K562 (cell line): Measurements from ENCODE around the gene FMO5. TPM values are rescaled to one million over a fixed set of nuclear protein-coding genes. Genes with fewer than 3 reads are reported as not detected.

ENCODE experiments used
- ATAC-seq: fragments of 200-7000 bp; cut with Tn5 transposase; 3 replicates; pipeline ENCODE4 v1.9.1; 2020; ENCODE audit warnings: moderate library complexity
- BruUV-seq: library from RNA; stranded (reverse); fragments of 400-500 nt; replicated peaks from 2 replicates; lab custom pipeline; 2021; lab: Mats Ljungman, UMichigan
- CTCF ChIA-PET: fragments of 300-600 bp; formaldehyde crosslinking; extraction: SDS; loops from one replicate; lab custom pipeline; 2021; ENCODE audit warnings: low intra/inter-chr PET ratio; lab: Yijun Ruan, JAX
- POLR2A ChIA-PET: fragments of 300-600, 350-650 bp; sonication (Branson Sonifier 250); formaldehyde crosslinking; extraction: SDS; loops from one replicate; lab custom pipeline; 2021; ENCODE audit warnings: antibody characterized with exemption, inconsistent platforms; lab: Yijun Ruan, JAX
- DNase-seq, 4 experiments: peaks; one replicate each; pipeline versions ENCODE4 v3.0.0 to v3.0.0-alpha.2; 2011 to 2018; ENCODE audit warnings: low spot score in 3 of 4, mixed read lengths in 3 of 4; ENCODE audit errors: extremely low read depth in 1 of 4
- FAIRE-seq: peaks from 2 replicates; lab custom pipeline; 2011; peaks lifted over from hg19 to GRCh38; lab: Jason Lieb, UNC
- H2AFZ ChIP-seq: 2 replicates; pipeline ENCODE4 v1.6.0; 2011; ENCODE audit warnings: low read depth, low read length, control low read depth, inconsistent platforms
- H3K27ac ChIP-seq: fragments of 200-600 bp; 3 replicates; pipeline ENCODE4 v1.8.0; 2011; ENCODE audit warnings: low read depth, mild to moderate bottlenecking, control low read depth, inconsistent platforms, low read length, moderate library complexity, mixed read lengths; ENCODE audit errors: extremely low read depth
- H3K27me3 ChIP-seq, 2 experiments: fragments of 300-600 bp in 1 of 2; 2 replicates in 1 of 2; 3 replicates in 1 of 2; pipeline versions ENCODE4 v1.6.0 to v1.8.0; 2011; ENCODE audit warnings: inconsistent platforms in 2 of 2, low read length in 2 of 2, mild to moderate bottlenecking in 1 of 2, mixed read lengths in 1 of 2, moderate library complexity in 1 of 2; ENCODE audit not compliant: control insufficient read depth in 2 of 2, insufficient read depth in 2 of 2
- H3K36me3 ChIP-seq: fragments of 300-600 bp; 3 replicates; pipeline ENCODE4 v1.8.0; 2011; ENCODE audit warnings: mild to moderate bottlenecking, low read length, inconsistent platforms; ENCODE audit not compliant: control insufficient read depth, insufficient read depth
- H3K4me1 ChIP-seq, 2 experiments: fragments of 200-600 bp in 1 of 2; replicated peaks in 1 of 2; 2 replicates in 1 of 2; 3 replicates in 1 of 2; pipeline versions ENCODE4 v1.5.1 to v1.8.0; 2011; ENCODE audit warnings: inconsistent platforms in 2 of 2, low read length in 2 of 2, mild to moderate bottlenecking in 1 of 2, mixed read lengths in 1 of 2, moderate library complexity in 1 of 2; ENCODE audit not compliant: control insufficient read depth in 2 of 2, insufficient read depth in 2 of 2
- H3K4me2 ChIP-seq: 2 replicates; pipeline ENCODE4 v1.6.1; 2011; ENCODE audit warnings: low read length, control low read depth, inconsistent platforms, mixed read lengths; ENCODE audit not compliant: insufficient read depth
- H3K4me3 ChIP-seq: fragments of 200-600 bp; sonication (generic), shearing (Covaris generic); 2 replicates; pipeline ENCODE4 v1.5.1; 2016; ENCODE audit warnings: control low read depth, inconsistent platforms
- H3K79me2 ChIP-seq: fragments of 200-600 bp; 3 replicates; pipeline ENCODE4 v1.8.0; 2011; ENCODE audit warnings: low read length, inconsistent platforms; ENCODE audit not compliant: control insufficient read depth, insufficient read depth
- H3K9ac ChIP-seq, 2 experiments: 2 replicates each; pipeline versions ENCODE4 v1.6.0 to v1.6.1; 2011; ENCODE audit warnings: low read depth in 2 of 2, low read length in 2 of 2, control low read depth in 1 of 2, inconsistent platforms in 1 of 2, mild to moderate bottlenecking in 1 of 2, mixed read lengths in 1 of 2; ENCODE audit not compliant: insufficient read depth in 1 of 2
- H3K9me1 ChIP-seq: one replicate; pipeline ENCODE4 v1.6.0; 2011; ENCODE audit warnings: inconsistent platforms, mild to moderate bottlenecking, low read length, moderate library complexity; ENCODE audit not compliant: control insufficient read depth, insufficient read depth
- H3K9me3 ChIP-seq: replicated peaks from 2 replicates; pipeline ENCODE4 v1.5.1; 2011; ENCODE audit warnings: low read depth, low read length, inconsistent platforms; ENCODE audit not compliant: control insufficient read depth, insufficient read depth
- H4K20me1 ChIP-seq: replicated peaks from 2 replicates; pipeline ENCODE4 v1.6.1; 2011; ENCODE audit warnings: low read length, inconsistent platforms, mixed read lengths; ENCODE audit not compliant: control insufficient read depth, insufficient read depth
- CREM ChIP-seq: IDR thresholded peaks from 2 replicates; pipeline ENCODE4 v1.6.1; 2014; ENCODE audit warnings: antibody characterized with exemption, low read depth
- HEY1 ChIP-seq: fragments of 250-450 bp; sonication (Bioruptor Pico); IDR thresholded peaks from 2 replicates; pipeline ENCODE4 v1.5.0; 2020; ENCODE audit warnings: mild to moderate bottlenecking, moderate library complexity, borderline replicate concordance
- XRCC5 ChIP-seq: fragments of 200-400 bp; formaldehyde crosslinking; IDR thresholded peaks from 2 replicates; pipeline ENCODE4 v1.6.1; 2017; ENCODE audit warnings: low read depth, mild to moderate bottlenecking, low read length
- WGBS: fragments of 100-300 bp; shearing (Covaris generic); methylation state at CpG from one replicate; pipeline ENCODE4 v1.1.6; 2016; ENCODE audit warnings: low coverage, mixed read lengths; ENCODE audit not compliant: insufficient coverage; ENCODE audit errors: missing lambda C conversion rate; 5-methylcytosine and 5-hydroxymethylcytosine counted together
- in situ Hi-C: fragments of 300-500 bp; cut with MboI; formaldehyde crosslinking; loops from 4 replicates; pipeline ENCODE4 v1.15.0; 2018; ENCODE audit warnings: inconsistent platforms, mixed read lengths
- intact Hi-C: fragments of 100-400 bp; cut with micrococcal nuclease; formaldehyde crosslinking; loops from 2 replicates; pipeline ENCODE4 v1.14.2; 2022
- polyA plus RNA-seq, 8 experiments: library from polyadenylated mRNA; depleted of rRNA in 4 of 8; stranded (reverse) in 5 of 8; unstranded in 3 of 8; fragments of >200 nt; fragmentation: Nextera tagmentation in 2 of 8; fragmentation: Illumina TruSeq in 1 of 8; extraction: Ambion mirVana in 2 of 8; extraction: Trizol in 1 of 8; gene quantifications; 2 replicates each; pipeline versions ENCODE4 v1.2.1 to v1.2.3, GENCODE V29; 2011 to 2014; ENCODE audit warnings: inconsistent platforms in 1 of 8, missing spikeins in 1 of 8
- total RNA-seq, 7 experiments: library from RNA; depleted of rRNA in 6 of 7; stranded (reverse); fragments of >200 nt in 6 of 7; fragmentation: Illumina TruSeq in 2 of 7; extraction: Trizol in 2 of 7; gene quantifications; 2 replicates each; pipeline versions ENCODE4 v1.2.1 to v1.2.3, GENCODE V29; 2011 to 2021; ENCODE audit warnings: low replicate concordance in 1 of 7
- TF ChIP-seq, protein P1 (sequence below): fragments of 450-650 bp; IDR thresholded peaks from 2 replicates; pipeline ENCODE4 v1.6.1; 2018; ENCODE audit not compliant: partially characterized antibody
- TF ChIP-seq, protein P2 (sequence below): fragments of 450-650 bp; formaldehyde crosslinking; IDR thresholded peaks from 2 replicates; pipeline ENCODE4 v1.4.0; 2020; ENCODE audit warnings: mild to moderate bottlenecking, mixed read lengths
- TF ChIP-seq, protein P3 (sequence below): fragments of 250-450 bp; sonication (Bioruptor Pico); IDR thresholded peaks from 2 replicates; pipeline ENCODE4 v1.8.0; 2021; ENCODE audit warnings: moderate library complexity, mild to moderate bottlenecking, inconsistent platforms
- TF ChIP-seq, protein P4 (sequence below), 3 experiments: fragments of 200-800 bp in 1 of 3; fragments of 250-450 bp in 1 of 3; fragments of 450-650 bp in 1 of 3; sonication (Bioruptor Pico) in 1 of 3; sonication (Bioruptor generic) in 1 of 3; formaldehyde crosslinking in 1 of 3; IDR thresholded peaks; 2 replicates each; pipeline versions ENCODE4 v1.6.1 to v1.8.0; 2016 to 2022; ENCODE audit warnings: mild to moderate bottlenecking in 2 of 3, missing genetic modification characterization in 2 of 3, missing compliant biosample characterization in 1 of 3, moderate library complexity in 1 of 3
- TF ChIP-seq, protein P5 (sequence below), 2 experiments: fragments of 150-350 bp in 1 of 2; IDR thresholded peaks; 2 replicates each; pipeline ENCODE4 v1.6.1; 2012 to 2016; ENCODE audit warnings: low read depth in 2 of 2, low read length in 2 of 2, mild to moderate bottlenecking in 1 of 2, moderate library complexity in 1 of 2

The FMO5 gene
- total and polyA plus RNA-seq, 9 of the 15 experiments (the other 6 are each of a cell fraction or from before 2014, with no cell fraction given) = 0.11 to 0.69 (median 0.19) TPM; not detected in 1

DNA sequence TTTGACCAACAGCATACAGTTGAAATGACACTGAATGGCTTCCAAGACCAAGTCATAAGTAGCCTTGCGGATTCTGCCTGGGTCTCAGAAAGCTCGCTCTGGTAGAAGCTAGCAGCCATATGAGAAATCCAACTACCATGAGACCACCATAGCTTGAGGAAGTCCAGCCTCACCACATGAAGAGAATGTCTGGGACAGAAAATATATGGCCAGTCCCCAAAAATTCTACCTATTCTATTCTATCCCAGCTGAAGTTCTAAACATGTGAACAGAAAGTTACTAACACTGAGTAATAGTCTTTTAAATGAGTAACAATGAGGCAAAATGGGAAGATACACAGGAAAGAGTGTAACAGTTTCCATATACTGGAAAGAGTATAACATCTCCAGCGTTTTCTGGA lies 9.0 kb downstream of the FMO5 start:
- ChIA-PET POLR2A (no interaction called here), CTCF (no interaction called here)
- in situ Hi-C loops = no loop called here
- H3K4me3 ChIP-seq = no peak overlapping the region
- no peak for DNase-seq
- intact Hi-C loops = no loop called here
- H3K27me3 ChIP-seq = peaks cover 5 to 16% of the 10 kb centered on the region in 2 experiments
- no peak overlapping the region for H3K27ac ChIP-seq
- BruUV-seq = no TSS peak
- no peaks in the 10 kb centered on the region for H3K4me1 ChIP-seq
- H4K20me1 ChIP-seq = no peaks in the 10 kb centered on the region
- H3K79me2 ChIP-seq = no peaks in the 10 kb centered on the region
- no peak for FAIRE-seq
- H3K4me2 ChIP-seq = no peak overlapping the region
- no peak for ATAC-seq
- H3K9me3 ChIP-seq = no peaks in the 10 kb centered on the region
- no peak for TF ChIP-seq HEY1 (CRISPR knock-in tag)
- TF ChIP-seq, protein P1, sequence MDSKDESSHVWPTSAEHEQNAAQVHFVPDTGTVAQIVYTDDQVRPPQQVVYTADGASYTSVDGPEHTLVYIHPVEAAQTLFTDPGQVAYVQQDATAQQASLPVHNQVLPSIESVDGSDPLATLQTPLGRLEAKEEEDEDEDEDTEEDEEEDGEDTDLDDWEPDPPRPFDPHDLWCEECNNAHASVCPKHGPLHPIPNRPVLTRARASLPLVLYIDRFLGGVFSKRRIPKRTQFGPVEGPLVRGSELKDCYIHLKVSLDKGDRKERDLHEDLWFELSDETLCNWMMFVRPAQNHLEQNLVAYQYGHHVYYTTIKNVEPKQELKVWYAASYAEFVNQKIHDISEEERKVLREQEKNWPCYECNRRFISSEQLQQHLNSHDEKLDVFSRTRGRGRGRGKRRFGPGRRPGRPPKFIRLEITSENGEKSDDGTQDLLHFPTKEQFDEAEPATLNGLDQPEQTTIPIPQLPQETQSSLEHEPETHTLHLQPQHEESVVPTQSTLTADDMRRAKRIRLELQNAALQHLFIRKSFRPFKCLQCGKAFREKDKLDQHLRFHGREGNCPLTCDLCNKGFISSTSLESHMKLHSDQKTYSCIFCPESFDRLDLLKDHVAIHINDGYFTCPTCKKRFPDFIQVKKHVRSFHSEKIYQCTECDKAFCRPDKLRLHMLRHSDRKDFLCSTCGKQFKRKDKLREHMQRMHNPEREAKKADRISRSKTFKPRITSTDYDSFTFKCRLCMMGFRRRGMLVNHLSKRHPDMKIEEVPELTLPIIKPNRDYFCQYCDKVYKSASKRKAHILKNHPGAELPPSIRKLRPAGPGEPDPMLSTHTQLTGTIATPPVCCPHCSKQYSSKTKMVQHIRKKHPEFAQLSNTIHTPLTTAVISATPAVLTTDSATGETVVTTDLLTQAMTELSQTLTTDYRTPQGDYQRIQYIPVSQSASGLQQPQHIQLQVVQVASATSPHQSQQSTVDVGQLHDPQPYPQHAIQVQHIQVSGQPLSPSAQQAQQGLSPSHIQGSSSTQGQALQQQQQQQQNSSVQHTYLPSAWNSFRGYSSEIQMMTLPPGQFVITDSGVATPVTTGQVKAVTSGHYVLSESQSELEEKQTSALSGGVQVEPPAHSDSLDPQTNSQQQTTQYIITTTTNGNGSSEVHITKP = no peak
- no peak for TF ChIP-seq XRCC5
- TF ChIP-seq CREM = no peak
- TF ChIP-seq, protein P2, sequence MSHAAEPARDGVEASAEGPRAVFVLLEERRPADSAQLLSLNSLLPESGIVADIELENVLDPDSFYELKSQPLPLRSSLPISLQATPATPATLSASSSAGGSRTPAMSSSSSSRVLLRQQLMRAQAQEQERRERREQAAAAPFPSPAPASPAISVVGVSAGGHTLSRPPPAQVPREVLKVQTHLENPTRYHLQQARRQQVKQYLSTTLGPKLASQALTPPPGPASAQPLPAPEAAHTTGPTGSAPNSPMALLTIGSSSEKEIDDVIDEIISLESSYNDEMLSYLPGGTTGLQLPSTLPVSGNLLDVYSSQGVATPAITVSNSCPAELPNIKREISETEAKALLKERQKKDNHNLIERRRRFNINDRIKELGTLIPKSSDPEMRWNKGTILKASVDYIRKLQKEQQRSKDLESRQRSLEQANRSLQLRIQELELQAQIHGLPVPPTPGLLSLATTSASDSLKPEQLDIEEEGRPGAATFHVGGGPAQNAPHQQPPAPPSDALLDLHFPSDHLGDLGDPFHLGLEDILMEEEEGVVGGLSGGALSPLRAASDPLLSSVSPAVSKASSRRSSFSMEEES (CRISPR knock-in tag) = no peak
- TF ChIP-seq, protein P3, sequence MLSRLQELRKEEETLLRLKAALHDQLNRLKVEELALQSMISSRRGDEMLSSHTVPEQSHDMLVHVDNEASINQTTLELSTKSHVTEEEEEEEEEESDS (CRISPR knock-in tag) = no peak
- TF ChIP-seq, protein P4, sequence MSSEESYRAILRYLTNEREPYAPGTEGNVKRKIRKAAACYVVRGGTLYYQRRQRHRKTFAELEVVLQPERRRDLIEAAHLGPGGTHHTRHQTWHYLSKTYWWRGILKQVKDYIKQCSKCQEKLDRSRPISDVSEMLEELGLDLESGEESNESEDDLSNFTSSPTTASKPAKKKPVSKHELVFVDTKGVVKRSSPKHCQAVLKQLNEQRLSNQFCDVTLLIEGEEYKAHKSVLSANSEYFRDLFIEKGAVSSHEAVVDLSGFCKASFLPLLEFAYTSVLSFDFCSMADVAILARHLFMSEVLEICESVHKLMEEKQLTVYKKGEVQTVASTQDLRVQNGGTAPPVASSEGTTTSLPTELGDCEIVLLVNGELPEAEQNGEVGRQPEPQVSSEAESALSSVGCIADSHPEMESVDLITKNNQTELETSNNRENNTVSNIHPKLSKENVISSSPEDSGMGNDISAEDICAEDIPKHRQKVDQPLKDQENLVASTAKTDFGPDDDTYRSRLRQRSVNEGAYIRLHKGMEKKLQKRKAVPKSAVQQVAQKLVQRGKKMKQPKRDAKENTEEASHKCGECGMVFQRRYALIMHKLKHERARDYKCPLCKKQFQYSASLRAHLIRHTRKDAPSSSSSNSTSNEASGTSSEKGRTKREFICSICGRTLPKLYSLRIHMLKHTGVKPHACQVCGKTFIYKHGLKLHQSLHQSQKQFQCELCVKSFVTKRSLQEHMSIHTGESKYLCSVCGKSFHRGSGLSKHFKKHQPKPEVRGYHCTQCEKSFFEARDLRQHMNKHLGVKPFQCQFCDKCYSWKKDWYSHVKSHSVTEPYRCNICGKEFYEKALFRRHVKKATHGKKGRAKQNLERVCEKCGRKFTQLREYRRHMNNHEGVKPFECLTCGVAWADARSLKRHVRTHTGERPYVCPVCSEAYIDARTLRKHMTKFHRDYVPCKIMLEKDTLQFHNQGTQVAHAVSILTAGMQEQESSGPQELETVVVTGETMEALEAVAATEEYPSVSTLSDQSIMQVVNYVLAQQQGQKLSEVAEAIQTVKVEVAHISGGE (CRISPR knock-in tag; IDR thresholded peaks at IDR 0.05) = no peak
- TF ChIP-seq, protein P5, sequence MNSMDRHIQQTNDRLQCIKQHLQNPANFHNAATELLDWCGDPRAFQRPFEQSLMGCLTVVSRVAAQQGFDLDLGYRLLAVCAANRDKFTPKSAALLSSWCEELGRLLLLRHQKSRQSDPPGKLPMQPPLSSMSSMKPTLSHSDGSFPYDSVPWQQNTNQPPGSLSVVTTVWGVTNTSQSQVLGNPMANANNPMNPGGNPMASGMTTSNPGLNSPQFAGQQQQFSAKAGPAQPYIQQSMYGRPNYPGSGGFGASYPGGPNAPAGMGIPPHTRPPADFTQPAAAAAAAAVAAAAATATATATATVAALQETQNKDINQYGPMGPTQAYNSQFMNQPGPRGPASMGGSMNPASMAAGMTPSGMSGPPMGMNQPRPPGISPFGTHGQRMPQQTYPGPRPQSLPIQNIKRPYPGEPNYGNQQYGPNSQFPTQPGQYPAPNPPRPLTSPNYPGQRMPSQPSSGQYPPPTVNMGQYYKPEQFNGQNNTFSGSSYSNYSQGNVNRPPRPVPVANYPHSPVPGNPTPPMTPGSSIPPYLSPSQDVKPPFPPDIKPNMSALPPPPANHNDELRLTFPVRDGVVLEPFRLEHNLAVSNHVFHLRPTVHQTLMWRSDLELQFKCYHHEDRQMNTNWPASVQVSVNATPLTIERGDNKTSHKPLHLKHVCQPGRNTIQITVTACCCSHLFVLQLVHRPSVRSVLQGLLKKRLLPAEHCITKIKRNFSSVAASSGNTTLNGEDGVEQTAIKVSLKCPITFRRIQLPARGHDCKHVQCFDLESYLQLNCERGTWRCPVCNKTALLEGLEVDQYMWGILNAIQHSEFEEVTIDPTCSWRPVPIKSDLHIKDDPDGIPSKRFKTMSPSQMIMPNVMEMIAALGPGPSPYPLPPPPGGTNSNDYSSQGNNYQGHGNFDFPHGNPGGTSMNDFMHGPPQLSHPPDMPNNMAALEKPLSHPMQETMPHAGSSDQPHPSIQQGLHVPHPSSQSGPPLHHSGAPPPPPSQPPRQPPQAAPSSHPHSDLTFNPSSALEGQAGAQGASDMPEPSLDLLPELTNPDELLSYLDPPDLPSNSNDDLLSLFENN (IDR thresholded peaks at IDR 0.05; ENCODE audit: low read depth in 2 of 2, low read length in 2 of 2) = no peak
- H2AFZ ChIP-seq = no peak overlapping the region
- H3K9me1 ChIP-seq = no peaks in the 10 kb centered on the region
- H3K36me3 ChIP-seq = no peaks in the 10 kb centered on the region
- no peak overlapping the region for H3K9ac ChIP-seq
- WGBS = 1% methylated on average over 3 of the region's 3 CpGs
